GM21390 (cell line): ENCODE results near the gene RGPD6.
A peak's percentile ranks its signal among the peaks of the same experiment; 100 is the strongest.
"Not testable (repeated sequence)": the region's sequence is repeated elsewhere in the genome, so short reads cannot be mapped to it uniquely, and the experiment has no call there.

Experiments
- ATAC-seq: cut with Tn5 transposase; IDR thresholded peaks from one replicate; pipeline ENCODE4 v1.9.1; 2021; ENCODE audit not compliant: unreplicated experiment

RGPD6 gene

DNA sequence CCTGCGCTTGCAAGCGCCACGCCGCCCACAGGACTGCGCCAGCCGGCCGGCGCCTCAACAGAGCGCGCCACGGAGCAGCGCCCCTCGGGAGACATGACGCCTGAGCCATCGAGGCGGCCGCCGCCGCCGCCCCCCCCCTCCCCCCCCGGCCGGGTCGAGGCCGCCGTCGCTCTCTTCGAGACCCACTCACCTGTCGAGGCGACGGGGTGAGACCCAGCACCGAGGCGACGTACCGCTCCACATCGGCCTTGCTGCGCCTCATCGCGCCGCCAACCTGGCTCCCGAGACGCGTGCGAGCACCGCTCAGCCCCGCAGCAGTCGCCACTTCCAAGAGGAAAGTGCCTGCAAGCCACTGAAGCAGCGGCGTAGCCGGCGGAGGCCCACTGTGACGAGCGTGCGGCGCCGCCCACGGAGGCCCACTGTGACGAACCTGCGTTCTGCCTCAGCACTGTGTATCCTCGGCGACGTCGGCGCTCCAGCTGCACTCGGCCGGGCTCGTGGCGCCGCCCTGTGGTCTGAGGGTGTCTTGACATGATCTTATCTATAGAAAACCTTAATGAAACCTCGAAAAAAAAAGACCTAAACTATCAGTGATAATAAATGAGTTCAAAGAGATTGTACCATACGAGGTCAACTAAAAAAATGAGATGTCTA, at the start of gene RGPD6:
RGPD6 (minus strand) TSS at position 460 of the 654 bp plus-strand sequence; CDS start at position 262, 198 bp downstream.
- peak; percentile 97 for ATAC-seq

DNA sequence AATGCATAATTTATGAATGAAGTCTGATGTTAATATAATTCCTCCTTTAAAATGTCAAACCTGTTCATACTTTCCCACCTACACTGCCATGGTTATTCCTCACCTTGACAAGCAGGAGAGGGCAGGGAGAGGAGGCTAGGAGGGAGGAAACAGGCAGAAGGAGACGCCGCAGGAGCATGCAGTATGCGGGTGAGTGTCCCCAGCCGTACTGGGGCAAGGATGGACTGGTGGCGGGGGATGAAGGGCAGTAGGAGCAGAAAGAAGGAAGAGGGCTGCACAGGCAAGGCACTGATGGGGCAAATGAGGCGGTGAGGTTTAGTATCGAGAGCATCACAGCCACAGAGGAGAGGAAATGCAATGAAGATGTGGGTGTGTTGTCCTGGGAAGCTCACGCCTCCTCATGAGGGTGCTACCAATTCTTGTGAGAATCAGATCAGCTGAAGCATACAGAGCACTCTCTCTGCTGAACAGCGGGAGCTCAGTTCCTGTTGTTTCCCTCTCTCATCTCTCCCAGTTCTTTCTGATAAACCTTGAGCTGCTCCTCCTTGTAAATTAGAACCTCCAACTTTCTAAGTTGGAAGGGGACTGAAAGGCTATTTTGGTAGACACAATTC, 42.4 kb upstream of the RGPD6 start:
- ATAC-seq: not testable (repeated sequence)

DNA sequence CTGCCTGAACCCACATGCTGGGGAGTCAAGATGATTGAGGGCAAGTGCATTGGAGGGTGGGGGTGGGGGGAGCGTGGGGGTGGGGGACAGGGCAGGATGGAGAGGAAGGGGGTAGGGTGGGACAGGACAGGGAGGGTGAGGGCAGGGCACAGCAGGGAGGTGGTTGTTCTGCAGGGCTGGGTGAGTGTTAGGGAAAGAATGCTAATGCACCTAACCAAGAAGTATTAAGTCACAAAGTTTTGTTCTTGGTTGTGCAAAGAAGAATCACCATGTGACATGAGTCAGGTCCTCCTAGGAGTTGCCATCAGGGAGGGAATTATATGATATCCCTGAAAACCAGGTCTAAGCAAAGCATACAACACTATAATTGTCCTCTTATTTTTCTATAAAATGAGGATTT, 36.9 kb upstream of the RGPD6 start:
- not testable (repeated sequence) for ATAC-seq

DNA sequence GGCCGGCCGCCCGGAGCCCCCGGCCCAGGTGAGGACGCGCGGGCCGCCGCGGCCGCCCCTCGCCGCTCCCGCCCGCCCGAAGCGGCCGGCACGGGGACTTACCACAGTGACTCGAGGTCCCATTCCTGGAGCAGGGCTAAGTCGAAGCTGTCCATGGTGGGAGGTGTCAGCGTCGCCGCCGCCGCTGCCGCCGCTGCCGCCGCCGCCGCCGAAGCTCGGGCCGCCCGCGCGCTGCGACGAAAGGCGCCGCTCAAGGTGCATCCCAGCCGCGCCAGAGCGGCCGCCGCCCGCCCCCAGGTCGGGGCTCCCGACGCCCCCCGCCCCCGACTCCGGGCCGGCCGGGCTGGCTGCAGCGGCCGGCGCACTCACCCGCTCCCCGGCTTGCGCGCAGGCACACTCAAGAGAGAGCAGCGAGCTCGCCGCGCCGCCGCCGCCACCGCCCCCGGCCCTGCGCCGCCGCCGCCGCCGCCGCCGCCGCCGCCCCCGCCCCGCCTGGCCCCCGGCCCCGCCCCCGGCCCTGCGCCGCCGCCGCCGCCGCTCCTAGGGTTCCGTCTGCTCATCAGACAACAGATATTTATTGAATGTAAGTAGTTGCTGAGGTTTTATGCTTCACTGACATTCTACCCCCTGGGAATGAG, 33.7 kb upstream of the RGPD6 start:
- not testable (repeated sequence) for ATAC-seq

DNA sequence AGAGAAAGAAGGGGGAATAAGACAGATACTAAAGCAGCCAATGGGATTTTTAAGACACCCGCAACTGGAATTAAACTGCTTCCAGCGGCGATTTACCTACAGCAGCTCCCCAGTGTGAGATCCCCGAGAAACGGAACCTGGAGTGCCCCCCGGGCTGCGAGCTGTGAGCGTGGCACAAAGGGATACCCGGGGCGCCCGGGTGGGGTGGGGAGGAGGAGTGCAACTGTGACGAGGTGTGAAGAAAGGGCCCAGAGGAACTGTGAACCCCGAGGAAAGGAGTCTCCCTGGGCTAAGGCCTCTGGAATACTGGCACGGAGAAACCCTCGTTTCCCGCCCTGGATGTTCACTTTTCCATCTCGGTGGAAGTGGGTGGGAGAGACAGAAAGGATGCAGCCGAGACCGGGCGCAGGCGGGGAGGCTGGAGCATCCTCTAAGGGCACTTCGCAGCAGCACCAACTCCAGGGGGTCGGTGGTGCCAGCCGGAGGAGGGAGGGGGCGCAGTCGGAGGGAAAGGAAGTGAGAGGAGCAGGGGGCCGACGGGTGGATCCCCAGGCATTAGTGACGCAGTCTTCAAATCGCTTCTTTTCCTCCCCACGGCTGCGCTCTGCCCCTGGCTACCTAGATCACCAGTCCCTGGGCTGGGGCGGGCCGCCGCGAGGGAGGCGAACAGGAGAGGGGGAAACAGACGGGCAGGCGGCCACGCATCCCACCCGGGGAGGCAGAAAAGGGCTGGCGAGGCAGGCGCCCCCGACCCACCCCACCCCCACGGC, 33.0 kb upstream of the RGPD6 start:
- not testable (repeated sequence) for ATAC-seq

DNA sequence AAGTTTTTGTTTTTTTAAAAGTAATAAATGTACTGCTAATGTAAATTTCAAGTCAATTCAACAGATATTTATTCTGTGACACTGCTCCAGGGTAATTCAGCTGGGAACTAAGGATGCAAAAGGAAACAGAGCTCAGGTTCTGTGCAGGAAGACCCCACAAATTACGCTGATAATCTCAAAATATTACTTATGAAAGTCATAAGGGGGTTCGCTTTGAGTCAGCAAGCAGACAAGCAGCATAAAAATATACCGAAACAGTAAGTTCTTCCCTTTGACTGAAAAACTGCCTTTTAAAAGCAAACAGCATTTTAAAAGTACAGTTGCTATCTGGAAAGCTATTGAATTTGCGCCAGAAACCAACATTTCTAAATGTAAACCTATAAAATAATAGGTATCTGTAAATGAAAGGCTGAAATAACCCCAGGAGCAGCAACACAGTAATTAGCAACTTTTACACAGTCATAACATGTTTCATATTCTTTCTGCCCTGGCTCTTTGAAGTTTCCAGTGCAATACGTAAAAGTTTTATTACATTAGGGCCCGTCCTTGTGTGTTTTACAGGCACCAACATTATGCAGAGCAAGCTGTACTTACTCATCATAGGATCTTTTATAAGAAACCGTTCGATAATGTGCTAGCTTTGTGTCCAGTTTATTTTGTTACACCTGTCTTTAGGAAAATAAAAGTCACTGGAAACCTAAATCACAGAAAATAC, 31.9 kb upstream of the RGPD6 start:
- not testable (repeated sequence) for ATAC-seq

DNA sequence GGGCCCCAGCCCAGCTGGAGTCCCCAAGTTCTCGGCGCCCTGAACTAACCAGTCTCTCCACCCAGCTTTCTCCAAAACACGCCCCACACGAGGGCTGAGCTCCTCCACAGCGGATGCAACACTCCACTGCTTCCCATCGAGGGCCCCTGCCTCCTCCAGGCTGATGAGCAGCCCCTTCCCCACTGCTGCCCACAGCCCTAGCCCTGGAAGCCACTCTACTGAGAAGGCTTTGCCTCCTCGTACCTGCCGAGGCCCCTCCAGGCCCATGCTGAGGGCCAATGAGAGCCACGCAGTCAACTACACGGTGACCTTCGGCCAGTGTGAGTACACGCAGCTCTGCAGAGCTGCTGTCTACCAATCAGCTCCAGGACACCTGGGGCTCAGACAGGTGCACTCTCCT, 28.0 kb upstream of the RGPD6 start:
- ATAC-seq: not testable (repeated sequence)

DNA sequence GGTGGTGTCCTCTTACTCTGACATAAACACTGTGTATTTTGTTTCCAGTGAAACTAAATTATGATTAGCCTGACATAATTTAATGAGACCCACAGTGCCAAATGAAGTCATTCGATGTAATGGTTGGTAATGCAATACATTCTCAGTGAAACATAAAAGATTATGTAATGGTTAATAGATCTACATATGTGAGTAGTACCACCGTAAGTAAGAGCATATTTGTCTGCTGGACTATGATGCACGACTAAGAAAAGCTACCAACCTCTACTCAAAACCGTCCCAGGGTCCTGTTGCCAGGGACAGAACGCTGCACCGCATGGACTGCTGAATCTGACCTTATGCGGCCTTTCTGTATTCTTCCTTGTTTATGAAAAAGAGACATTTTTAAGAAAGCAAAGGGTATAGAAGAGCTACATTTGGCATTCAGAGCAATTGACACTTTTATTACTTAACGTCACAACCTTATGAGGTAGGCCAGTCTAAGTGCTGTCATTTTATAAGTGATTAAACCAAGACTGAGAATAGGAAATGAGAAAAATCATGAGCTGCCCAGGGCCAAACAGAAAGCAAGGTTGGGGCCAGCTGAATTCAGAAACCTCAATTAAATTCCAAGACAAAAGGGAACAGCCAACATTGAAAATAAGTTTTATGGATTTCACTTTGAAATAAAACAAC, 27.0 kb upstream of the RGPD6 start:
- ATAC-seq: not testable (repeated sequence)

DNA sequence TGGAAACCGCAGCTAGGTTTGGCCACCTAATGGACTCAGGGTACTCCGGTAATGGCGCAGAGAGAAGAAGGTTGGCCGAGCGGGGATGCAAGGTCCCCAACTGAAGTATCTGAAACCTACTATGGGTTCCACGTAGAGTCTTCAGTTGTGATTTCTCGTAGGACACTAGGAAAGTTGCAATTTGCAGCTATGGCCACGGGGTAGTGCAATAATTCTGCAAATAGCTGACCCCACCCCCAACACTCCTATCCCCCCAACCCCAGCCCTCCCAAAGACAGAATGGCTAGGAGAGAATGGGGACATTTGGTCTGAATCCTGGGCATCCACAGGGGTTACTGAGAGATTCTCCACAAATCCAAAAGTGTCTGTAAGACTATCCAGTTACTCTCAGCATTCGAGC, 25.1 kb upstream of the RGPD6 start:
- ATAC-seq: not testable (repeated sequence)

DNA sequence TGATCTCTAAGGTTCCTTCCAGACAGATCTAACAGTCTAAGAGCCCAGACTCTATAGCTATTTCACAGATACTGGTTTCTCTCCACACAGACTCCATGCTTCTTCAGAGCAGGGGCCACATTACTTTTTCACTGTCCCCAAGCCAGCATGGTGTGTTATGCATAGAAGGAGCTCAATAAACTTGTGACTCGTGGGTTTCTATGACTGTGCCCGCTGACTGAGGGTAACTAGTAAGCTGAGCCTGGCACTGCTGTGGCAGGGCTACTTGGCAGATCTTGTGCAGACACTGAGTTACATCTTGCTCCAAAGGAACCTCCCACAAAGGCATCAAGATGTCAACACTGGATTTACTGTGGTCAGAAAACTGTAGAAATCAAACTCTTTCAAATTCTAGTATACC, 15.0 kb upstream of the RGPD6 start:
- ATAC-seq: not testable (repeated sequence)

DNA sequence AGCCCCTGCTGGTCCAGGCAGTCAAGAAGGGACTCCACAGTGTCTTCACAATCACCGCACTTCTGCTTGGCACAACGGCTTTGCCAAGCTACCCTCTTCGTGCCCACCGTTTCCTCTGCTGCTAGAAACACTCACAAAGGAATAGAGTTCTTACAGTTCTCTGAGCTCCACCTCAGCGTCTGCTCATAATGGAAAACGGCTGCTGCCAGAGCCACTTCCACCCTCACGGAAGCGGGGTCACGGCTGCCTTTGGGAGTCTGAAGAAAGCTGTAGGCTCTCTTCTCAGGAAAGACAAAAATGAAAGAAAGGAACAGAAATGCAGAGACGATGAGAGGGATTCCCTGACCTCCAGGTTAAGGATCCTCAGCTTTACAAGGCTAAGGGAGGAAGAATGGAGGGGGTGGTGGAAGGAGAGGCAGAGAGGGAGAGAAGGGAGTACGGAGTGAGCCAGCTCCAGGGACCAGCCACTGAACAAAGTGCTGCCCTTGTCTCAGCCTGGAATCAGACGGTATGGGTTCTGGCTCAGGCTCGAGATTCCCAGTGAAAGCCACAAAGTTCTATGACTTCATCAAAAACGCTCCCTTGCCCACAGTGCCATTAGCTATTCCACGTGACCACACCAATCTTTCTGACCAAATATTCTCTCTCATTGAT, 12.8 kb upstream of the RGPD6 start:
- not testable (repeated sequence) for ATAC-seq

DNA sequence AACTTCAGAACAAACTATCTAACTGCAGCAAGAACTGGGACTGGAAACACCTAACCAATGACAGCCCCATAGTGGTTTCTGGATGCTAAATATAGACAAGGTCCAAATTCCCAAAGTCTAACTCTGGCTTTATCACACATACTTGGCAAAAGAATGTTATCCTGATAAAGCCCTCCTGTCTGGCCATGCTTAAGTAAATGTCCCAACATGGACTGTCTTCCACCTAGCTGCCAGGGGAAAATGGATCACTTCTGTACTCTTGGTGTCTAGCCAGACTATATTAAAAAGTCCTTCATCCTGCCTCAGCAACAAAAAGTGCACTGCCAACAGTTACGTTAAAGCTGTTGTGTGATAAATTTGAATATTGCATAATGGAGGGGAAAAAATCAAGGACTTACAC, 11.5 kb upstream of the RGPD6 start:
- ATAC-seq: not testable (repeated sequence)

DNA sequence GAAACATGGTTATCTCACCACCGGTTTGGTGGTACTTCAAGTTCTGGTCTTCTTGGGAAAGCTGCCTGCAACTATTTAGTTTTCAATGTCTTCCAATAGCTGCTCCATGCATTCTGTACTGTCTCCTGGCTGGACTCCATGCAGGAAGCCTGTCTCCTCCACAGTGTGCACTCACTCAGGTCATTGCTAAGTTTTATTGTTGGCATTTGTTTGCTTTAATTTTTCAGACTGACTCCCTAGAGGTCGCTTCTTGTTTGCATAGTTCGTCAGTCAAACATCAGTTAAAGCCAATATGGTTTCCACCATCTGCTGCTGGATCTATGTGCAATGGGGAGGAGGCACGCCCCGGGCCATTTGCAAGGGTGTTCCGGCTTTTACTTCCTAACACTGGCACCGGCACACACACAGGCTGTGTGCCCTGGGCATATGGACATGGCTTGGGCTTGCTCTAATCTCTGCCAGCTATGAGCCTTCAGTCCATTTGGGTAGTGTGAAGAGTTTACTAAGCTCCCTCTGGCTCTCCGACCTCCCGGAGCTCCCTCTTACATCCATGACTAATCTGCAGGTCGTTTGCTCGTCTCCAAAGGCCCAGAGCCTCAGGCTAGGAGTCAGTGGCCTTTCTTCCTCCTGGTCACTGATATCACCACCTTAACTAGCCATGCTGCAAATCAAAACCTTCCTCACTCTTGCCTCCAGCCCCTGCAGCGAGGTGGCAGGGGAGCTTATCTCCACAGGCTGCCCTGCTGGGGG, 2.4 kb upstream of the RGPD6 start:
- not testable (repeated sequence) for ATAC-seq

DNA sequence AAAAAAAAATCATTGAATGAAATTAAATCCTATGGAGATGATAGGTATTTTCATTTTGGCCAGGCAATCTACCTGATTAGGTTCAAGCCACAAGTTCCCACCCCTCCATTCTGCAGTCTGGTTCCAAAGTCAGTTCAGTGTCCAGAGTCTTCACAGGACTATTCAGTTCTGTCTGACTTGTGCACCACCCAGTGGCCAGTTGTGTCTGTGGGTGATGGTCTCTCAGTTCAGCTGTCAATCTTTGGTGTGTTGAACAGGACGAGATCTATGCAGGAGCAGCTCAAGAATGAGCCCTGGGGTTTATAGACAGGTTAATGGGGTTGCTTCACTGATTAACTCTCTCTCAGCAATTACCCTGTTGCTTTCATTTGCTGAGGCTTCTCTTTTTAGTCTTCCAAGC, 1.4 kb upstream of the RGPD6 start:
- peak; percentile 59 for ATAC-seq

DNA sequence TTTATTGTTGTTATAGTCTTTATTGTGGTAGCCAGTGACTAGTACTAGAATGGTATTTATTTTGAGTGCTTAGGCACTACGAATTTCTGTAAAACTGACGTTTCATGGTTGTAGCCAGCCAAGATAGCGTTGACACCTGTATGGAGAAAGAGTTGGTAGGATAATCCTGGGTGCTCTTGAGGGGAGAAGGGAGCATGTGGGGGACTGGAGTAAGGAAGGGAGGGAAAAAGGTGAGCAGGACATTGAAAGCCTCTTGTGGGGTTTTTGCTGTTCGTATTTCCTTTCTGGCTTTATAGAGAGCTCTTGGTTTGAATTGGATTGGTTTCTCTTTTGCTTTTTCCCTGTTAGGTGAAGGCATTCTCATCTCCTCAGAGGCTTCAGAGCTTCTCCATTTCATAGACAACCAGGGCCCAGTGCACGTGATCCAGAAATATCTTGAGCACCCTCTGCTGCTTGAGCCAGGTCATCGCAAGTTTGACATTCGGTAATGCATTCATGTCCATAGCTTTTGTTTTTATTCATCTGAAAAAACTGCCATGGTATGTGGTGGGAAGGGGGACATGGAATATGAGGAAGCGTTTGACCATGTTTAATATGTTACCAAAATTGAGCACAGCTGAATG, 77.2 kb downstream of the RGPD6 start:
- peak; percentile 76 for ATAC-seq

DNA sequence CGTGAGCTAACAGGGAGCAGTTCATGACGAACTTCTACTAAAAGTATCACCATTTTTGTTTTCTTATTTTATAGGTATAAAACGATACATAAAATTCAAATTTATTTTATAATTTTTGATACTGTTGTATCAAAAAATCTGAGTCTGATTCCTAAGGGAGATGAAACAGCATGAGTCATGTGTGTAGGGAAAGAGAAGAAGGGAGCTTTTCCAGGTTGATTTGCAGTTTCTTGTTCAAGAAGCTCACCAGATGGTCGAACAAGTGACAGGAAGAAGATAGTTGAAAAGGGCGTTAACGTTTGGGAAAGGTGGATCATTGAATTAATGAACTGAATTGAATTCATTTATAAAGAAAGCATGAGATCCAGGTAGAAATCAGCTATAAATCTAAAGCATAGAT, 81.0 kb downstream of the RGPD6 start:
- not testable (repeated sequence) for ATAC-seq

DNA sequence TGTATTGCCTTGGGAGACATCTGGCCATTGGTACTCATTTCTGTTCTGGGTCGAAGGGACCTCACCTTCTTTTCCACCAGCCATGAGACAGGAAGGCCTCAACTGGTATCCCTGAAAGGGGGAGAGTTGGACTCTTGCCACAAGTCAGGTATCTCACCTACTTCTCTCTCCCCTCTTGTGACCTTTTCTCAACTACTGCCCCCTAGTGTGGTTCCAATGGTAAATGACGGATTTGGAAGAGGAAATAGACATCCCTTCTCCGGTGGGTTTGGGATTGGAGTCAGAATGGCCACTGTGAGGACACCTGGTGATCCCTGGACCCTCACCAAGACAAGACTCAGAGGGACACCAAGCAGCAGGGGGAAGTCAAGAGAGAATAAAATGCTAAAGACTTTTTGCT, 82.5 kb downstream of the RGPD6 start:
- not testable (repeated sequence) for ATAC-seq

DNA sequence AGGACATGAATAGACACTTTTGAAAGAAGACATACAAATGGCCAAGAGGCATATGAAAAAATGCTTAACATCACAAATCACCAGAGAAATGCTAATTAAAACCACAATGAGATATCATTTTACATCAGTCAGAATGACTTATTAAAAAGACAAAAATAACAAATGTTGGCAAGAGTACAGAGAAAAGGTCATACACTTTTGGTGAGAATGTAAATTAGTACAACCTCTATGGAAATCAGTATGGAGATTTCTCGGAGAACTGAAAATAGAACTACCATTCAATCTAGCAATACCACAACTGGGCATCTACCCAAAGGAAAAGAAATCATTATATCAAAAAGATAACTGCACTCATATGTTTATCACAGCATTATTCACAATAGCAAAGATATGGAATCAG, 88.0 kb downstream of the RGPD6 start:
- ATAC-seq: not testable (repeated sequence)

DNA sequence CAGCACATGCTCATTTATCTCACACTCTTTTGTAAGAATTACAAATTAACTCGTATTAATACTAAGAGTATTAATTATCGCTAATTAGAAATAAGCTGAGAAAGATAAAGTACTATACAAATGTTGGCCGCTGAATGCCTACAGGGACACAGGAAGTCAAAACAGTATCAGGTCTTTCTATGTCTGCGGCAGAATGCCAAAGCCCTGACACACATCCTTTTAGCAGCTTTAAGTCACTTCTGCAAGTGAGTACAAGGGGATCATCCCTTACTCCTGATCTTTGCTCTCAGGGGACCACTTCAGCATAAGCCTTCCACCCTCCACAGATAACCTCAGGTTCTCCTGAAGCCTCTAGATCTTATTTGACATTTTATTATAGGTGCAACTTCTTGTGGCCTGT, 94.3 kb downstream of the RGPD6 start:
- ATAC-seq: not testable (repeated sequence)
